GM12865 (cell line): Measurements from ENCODE around the gene GLI3.
A peak's percentile ranks its signal among the peaks of the same experiment; 100 is the strongest.

Experiments used
- DNase-seq: peaks from one replicate; pipeline ENCODE4 v3.0.0; 2010; ENCODE audit warnings: low read depth
- H3K4me3 ChIP-seq: 2 replicates; pipeline ENCODE4 v1.5.1; 2011; ENCODE audit warnings: mild to moderate bottlenecking, low read depth, low read length, control low read depth
- TF ChIP-seq, protein P1 (sequence below): IDR thresholded peaks from 2 replicates; pipeline ENCODE4 v1.5.1; 2011; ENCODE audit warnings: low read length, control low read depth, low read depth, inconsistent platforms; ENCODE audit not compliant: insufficient read depth; ENCODE audit errors: missing control alignments

Gene GLI3

GRCh38 chr7:42236976-42237810 is at the start of gene GLI3:
Gene GLI3 (minus strand): TSS chr7:42237209. CDS start chr7:42223253, 13,956 bp downstream.
- peak; percentile 70 for DNase-seq
- H3K4me3 ChIP-seq: peak within 1 kb of the TSS; percentile 85
- TF ChIP-seq, protein P1, sequence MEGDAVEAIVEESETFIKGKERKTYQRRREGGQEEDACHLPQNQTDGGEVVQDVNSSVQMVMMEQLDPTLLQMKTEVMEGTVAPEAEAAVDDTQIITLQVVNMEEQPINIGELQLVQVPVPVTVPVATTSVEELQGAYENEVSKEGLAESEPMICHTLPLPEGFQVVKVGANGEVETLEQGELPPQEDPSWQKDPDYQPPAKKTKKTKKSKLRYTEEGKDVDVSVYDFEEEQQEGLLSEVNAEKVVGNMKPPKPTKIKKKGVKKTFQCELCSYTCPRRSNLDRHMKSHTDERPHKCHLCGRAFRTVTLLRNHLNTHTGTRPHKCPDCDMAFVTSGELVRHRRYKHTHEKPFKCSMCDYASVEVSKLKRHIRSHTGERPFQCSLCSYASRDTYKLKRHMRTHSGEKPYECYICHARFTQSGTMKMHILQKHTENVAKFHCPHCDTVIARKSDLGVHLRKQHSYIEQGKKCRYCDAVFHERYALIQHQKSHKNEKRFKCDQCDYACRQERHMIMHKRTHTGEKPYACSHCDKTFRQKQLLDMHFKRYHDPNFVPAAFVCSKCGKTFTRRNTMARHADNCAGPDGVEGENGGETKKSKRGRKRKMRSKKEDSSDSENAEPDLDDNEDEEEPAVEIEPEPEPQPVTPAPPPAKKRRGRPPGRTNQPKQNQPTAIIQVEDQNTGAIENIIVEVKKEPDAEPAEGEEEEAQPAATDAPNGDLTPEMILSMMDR: no peak

DNA sequence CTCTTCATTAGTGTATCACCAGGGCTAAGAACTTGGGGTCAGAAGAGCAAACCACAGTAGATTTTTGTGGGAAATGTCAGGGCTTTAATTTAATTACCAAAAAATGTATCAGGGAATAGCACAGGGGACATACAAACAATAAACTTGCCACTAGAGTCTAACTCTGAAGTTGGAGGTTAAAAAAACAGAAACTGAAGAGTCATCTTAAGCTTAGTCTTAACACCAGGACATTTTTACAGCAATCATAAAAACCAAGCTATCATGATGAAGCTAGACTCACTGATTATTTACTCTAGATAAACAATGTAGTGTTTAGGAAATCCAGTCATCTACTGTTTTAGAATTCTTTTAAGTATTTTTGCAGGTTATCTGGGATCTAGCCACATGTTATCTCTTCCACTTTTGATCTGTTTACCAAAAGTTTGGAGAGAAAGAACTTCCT is 48.4 kb upstream of the GLI3 start:
- H3K4me3 ChIP-seq: no peak overlapping the region
- TF ChIP-seq, protein P1: no peak
- no peak for DNase-seq

DNA sequence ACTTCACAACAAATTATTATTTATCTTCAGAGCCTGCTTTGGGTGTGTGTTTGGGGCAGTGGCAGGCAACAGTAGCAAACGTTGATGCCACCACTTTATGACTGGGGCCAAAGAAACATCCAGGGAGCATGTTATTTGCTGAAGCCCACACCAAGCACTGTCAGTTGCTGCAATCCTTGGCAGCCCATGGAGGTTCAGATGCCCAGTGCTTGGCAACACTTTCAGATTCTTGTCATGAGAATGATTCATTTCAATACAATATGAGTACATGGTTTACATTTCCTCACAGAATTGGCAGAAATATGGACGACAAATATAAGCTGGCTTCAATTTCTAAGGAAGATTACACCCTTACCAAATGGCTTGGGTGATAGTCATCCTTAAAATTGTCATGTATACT is 46.5 kb upstream of the GLI3 start:
- TF ChIP-seq, protein P1: no peak
- DNase-seq: no peak
- H3K4me3 ChIP-seq: no peak overlapping the region

- TF ChIP-seq, protein P1: no peak
- DNase-seq: no peak
- no peak overlapping the region for H3K4me3 ChIP-seq
These were observed 41.3 kb upstream of the GLI3 start for GRCh38 chr7:42278344-42278743.

DNA sequence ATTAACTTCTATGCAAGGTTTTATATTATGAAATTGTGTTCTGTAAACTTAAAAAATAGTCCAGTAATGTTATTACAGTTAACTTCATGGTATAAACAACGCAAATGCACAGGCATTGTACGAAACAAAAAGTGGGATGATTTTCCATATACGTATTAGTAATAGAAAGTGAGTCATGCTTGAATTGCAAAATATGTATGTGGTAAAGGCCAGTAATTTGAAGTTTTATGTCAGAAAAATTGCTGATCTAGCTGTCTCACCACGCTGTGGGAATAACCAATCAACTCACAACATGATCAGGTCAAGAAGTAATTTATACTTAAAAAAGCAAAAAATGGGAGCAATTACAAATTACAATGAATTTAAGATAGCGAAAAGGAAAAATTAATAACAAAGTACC is 37.0 kb upstream of the GLI3 start:
- H3K4me3 ChIP-seq: no peak overlapping the region
- DNase-seq: no peak
- TF ChIP-seq, protein P1: no peak

- TF ChIP-seq, protein P1: no peak
- H3K4me3 ChIP-seq: no peak overlapping the region
- no peak for DNase-seq
These were observed 36.0 kb upstream of the GLI3 start for GRCh38 chr7:42272793-42273665.
